Activated naive CD4-positive, alpha-beta T cell treated with Interleukin-2 at 50 U/mL for 16 hours (primary cell): Measurements from ENCODE around the gene BCAS3.

Experiments used
- DNase-seq: peaks from one replicate; pipeline ENCODE4 v3.0.0-alpha.2; 2020

Gene BCAS3

DNA sequence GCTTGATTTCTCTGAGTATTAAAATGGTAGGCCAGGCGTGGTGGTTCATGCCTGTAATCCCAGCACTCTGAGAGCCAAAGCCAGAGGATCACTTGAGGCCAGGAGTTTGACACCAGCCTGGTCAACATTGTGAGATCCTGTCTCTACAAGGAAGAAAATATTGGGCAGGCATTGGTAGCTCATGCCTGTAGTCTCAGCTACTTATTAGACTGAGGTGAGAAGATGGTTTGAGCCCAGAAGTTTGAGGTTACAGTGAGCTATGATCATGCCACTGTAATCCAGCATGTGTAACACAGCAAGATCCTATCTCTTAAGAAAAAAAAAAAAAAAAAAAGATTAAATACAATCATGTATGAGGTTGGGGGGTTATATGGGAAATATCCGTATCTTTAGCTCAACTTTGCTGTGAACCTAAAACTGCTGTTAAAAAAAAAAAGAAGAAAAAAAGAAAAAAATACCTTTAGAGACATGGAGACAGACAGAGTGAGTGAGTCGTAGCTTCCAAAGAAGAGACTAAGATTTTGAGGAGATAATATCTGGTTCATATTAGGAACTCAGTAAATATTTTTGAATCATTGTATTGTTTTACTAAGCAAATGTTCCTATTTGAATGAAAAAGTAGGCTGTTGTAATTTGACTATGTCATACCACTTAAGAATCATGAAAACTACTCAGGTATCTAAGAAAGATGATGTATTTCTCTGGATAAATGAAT lies 396.3 kb downstream of the BCAS3 start:
- DNase-seq = no peak

DNA sequence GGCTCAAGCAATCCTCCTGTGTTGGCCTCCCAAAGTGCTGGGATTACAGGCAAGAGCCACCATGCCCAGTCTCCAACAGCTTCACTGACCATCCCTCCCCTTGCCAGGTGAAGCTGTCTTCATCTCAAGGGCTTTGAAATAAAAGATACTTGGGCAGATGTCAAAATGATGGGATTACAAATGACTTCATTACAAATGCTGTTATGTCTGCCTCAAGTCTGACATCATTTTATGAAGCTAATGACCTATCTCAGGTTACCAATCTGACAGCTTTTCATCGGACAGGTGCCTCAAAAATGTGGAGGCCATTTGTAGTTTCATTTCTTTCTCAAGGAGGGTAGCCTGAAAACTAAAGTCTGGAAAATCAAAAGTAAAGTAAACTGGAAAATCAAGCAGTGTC lies 398.3 kb downstream of the BCAS3 start:
- DNase-seq = no peak

DNA sequence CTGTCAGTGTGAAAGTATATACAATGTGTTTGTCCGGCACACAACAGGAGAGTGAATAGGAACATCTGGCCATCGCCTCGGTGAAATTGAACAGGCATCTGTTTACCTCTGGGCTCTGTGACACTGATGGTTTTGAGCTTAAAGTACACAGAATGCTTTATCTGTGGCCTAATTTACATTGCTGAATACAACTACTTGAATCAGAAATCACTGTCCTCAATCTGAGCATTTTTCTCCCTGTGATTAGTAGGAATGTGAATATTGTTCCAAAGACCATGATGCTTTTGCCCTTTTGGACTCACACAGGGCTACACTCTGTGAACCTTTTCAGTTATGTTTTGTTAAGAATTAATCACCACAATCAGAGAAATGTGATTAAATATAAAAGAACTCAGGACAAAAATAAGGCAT lies 399.0 kb downstream of the BCAS3 start:
- DNase-seq = no peak

DNA sequence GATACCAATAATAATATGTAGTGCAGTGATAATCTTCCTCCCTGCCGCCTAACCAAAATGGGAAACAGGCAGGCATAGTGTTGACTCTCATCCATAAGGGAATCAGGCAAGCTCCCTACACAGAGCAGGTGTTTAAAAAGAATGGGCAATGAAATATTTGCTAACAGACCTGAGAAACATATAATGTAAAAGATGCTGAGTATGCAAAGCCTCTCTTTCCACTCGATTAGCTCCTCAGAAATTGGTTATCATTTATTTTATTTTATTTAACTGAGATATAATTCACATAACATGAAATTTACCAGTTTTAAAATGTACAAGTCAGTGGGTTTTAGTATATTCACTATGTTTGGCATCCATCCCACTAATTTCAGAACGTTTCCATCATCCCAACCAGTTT lies 404.3 kb downstream of the BCAS3 start:
- DNase-seq = no peak

DNA sequence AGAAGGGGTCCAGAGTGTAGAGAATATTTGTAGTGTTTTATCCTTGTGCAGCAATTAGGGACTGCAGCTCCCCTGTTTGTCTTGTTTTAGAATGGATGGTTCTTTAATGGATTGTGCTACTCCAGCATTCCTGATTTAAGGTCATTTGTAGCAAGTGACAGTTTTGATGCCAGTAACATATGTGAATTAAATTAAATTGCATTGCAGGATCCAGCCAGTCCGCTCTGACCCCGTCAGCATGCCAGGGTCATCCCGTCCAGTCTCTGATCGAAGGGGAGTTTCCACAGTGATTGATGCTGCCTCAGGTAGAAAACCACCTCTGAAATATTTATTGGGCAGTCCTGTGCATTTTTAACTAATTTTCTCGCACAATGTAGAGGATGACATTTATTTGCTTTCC lies 406.6 kb downstream of the BCAS3 start:
- DNase-seq = no peak

DNA sequence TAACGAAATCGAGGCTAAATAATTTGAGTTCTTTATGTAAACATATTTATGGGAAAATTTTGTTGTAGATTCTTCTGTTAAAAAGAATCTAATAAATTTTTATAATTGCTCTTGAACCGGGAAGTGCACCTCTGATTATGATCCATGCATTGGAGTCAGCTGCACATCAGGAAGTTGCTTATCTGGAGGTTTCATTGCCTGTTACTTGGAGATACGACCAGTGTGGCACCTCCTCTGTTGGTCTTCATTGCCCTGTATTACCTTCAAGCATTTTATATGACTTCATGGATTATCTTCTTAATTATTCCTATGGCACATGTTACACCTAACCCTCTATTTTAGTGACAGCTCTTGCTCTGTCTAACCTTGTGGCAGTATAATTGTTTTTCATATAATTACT lies 409.4 kb downstream of the BCAS3 start:
- no peak for DNase-seq

DNA sequence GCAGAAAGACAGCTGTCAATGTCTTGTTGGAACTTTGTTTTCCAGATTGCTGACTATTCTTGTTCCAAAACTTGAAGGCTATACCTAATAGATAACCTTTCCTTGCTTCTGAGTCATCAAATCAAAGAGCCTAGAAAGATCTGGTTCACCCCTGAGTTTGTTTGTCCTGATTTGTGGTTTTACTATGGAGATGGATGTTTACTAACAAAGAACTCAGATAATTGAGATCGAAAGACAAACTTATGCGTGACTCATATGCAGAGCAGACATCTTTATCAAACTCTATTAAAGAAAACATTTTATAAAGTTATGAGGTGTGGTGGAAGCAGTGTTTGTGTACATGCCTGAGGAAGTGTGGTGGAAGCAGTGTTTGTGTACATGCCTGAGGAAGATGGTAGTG lies 410.9 kb downstream of the BCAS3 start:
- no peak for DNase-seq

DNA sequence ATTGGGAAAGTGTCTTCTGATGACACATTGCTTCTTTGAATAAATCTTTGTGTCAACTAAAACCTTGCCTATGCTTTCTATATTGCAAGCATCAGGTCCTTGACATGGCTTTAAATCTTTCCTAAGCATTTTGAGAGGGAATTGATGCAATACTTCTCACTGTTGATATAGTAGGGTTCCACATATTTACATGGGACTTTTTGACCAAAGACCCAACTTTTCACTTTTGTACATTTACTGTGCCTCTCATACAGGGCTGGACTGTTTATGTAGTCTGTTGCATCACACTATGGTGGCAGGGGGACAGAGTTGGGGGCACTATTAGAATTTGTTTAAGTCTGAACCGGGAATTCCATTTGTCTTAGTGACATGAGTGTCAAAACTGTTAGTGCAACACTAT lies 413.4 kb downstream of the BCAS3 start:
- DNase-seq = no peak

DNA sequence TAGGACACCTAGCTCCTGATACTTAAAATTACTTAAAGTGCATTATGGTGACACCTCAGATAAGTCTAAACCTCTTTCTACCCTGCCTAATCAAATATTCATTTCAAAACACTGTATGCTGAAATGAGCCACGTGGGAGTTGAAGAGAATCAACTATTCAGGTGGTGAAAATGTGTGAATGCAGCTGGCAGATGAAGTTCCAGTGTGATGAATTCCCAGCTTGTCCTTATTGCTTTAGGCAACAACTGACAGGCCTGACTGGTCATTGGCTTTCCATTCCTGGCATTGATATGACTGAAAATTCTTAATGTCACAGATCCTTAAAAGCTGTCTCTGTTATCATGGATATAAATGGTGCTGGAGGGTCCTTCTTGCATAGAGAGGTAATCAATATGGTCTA lies 420.1 kb downstream of the BCAS3 start:
- no peak for DNase-seq

DNA sequence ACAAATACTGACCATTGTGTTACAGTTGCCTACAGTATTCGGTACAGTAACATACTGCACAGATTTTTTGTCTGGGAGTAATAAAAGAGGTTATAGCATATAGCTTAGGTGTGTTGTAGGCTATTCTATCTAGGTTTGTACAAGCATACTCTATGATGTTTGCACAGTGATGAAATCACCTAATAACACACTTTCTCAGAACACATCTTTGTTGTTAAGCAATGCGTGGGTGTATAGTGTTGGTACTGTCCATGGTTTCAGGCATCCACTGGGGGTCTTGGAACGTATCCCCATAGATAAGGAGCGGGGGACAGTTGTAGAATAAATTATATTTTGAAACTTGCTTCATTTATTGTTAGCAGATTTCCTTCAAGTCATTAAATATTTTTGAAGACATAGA lies 428.7 kb downstream of the BCAS3 start:
- no peak for DNase-seq

DNA sequence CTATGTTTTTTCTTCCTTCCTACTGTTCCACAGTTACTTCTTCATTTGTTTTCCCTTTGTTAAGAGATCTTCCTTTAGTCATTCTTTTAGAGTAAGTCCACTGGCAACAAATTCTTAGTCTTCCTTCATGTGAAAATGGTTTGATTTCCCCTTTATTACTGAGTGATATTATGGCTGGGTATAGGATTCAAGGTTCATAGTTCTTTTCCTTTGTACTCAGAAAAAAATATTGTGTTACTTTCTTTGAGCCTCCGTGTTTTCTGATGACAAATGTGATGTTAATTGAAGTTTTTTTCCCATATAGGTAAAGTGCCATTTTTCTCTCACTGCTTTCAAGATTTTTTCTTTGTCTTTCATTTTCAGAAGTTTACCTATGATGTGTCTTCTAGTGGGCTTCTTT lies 438.9 kb downstream of the BCAS3 start:
- no peak for DNase-seq

DNA sequence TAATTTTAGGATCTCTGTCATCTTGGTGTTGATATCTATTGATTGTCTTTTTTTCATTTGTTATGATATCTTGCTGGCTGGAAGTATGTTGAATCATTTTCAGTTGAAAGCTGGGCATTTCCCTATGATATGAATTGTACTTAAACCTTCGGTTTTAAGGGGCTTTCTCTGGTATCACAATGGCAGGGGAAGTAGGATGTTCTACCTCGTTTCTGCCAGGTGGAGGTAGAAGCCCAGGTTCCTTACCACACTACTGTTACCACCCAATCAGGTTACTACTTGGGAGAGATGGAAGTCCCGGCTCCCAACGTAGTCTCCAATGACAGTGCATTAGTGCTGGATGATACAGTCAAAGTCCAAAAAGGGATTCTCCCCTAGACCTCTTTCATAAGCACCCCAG lies 440.3 kb downstream of the BCAS3 start:
- no peak for DNase-seq

DNA sequence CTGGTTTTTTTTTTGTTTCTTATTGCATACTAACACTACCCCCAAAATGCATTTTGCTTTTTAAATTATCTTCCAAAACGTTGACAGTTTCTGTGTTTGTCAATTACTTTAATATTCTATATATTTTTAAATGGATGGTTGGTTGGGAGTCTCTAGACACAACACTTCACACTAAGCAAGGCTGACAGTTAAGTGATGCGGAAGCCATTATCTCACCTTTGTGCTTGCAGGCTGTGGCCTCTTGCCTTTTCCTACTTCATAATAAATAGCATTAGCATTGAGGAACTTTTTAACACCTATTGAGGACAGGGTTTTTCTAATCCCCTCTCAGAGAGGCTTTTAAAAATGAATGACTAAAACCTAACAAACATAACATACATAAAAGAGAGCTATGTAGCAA lies 441.2 kb downstream of the BCAS3 start:
- DNase-seq = no peak

DNA sequence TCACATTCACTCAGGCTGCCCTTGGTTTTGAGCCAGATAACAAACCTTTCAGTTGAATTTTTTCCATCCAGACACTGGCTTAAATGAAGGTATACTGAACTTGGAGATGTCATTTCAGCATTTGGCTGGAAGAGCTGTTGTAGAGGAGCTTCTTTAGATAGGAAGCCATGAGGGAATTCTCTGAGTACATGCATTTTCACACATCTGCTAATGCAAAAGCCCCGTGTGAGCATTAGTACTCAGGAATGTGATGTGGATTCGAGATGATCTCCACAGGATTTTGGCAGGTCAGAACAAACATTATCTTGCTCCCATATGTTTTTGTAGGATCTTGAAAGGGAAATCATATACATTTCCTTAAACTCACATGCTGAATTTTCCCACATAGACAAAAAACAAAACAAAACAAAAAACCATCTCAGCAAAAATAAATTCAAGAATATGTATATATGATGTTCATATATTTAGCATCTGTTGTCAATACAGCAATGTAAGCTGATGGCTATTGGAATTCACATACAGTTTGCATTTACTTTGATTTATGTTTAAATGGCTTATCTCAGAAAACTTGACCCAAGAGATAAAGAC lies 444.8 kb downstream of the BCAS3 start:
- DNase-seq = no peak

DNA sequence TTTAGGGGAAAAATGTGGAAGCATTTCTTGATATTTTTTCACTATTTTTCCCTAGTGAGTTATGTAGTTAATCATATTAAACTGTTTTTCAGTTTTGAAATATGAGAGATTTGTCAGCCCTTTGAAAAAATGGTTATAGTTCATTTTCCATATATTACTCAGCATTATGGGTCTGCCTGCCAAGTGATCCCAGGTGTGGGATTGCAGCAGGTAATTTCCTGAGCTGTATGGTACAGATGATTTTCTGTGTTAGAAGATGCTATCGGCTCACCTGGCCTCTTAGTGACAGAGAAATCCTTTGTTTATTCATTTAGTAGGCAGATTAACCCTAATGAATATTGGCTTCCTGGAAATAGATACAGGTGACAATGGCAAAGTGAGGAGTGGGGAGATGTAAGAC lies 446.9 kb downstream of the BCAS3 start:
- DNase-seq = no peak

DNA sequence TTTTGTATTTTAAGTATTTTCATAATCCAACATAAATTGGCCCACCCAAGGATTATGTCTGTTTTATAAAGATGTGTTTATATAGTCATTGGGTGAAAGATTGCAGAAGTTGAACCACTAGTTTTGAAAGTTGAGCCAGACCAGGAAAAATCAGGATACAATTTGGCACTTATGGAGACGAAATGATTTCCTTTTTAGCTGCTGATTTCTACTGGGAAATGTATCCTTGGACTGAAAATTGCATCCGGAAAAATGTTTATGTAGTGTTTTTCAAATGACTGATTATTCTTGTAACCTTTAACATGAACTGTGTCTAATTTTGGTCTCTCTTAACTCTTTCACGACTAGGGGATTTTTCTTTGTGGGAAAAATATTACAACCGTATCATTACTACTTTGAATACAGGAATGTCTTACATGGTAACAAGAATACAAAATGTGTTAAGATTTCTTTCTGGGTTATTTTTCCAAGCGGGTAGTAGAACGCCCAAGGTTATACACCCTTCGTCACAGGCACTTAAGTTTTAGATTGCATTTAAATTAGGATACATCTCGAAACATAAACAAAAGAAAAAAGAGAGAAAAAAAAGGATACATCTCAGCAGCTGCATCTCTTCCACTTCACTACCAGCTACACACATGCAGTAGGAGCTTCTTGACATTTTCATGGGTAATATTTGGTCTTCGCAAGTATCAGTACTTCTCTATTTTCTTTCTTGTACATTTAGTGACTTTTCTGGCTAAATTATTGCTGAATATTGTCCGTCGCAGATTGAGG lies 449.0 kb downstream of the BCAS3 start:
- DNase-seq = no peak

DNA sequence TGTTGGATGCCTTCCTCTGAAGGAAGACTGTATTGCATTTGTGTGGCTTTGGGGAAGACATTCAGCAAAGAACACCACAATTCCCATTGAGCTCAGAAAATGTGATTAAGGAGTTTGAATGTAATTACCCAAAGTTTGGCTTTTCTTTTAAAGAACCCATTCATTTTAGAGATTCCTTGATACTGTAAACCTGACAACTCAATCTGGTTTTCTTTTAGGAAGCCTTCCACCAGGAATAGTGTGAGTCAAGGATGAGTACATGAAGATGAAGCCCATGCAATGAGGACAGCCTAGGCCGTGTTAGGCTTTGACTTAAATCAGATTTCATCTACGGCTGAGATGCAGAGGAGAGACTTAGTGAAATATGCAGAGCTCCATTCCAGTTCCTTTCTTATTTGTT lies 450.3 kb downstream of the BCAS3 start:
- DNase-seq = no peak

DNA sequence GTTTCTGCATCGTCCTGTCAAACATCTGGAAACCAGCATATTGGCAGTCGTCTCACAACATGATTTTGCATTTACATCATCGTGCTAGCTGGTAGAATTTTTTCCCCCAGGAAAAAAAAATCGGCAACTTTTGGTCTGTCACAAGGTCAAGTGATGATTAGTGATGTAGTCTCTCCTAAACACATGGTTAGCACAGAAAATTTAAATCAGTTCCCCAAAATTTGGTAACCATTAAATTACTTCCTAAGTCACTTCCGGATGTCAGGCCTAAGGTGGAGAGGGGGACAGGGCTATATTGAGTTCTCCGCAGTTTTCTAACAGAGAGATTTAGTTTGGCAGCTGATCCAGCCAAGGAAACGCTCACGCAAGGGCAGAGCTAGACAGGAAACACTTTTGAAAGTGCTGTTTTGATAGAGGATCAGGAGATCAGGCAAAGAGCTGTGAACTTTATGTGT lies 451.0 kb downstream of the BCAS3 start:
- DNase-seq = no peak

DNA sequence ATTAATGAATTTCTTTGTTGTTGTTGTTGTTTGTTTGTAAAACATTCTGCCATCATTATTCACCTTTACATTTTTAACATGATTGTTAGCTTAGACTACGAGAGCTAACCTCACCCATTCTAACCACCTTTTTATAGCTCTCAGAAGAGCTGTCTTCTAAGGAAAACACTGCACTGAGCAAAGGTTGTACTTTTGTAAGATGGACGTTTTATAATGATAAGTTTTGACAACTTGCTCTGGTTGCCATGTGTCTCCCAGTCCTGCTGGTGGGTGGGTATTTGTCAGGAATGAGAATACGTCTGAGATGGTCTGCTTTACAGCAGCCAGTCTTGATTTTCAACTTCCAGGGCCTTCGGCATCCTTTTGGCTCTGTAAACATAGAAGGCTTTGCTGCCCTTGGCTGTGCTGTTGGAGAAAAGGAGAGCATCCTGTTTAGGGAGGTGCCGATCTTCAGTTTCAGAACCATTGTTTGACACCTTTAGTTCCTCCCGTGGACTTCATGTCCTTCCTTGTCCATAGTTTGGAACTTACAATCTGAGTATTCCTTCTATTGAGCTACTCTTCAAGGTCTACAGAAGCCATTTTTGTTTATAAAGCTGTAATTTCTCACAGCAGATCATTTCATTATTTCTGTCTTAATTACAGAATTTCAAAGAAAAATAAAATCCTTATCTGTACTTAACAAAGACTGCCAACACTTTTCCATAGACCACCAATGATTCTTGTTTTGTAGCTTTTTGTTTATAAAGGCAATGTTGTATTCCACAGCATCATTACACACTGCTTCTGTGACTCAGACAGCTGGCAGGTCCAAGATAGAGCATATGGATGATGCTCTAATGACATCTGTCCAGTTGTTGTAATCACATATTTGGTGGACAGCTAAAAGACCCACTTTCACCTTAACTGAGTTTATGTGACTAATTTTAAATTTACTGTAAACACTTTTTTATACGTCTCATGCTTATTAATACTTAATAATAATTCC lies 451.9 kb downstream of the BCAS3 start:
- no peak for DNase-seq

DNA sequence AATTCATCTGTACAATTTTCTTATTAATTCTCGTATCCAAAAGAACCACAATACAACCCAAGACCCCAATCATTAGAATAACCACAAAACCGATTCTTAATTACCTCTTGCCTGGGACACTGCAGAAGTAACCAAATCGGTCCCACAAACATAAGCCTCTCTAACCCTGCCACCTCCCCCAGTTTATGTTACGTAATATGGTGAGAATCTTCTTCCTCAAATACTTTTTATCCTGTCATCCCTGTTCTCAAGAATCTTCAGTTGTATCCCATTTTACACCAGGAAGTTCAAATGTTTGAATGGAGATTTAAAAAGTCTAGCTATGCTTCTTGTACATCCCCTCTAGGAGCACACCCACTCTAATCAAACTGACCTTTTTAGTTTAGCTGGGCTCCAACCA lies 452.7 kb downstream of the BCAS3 start:
- no peak for DNase-seq

DNA sequence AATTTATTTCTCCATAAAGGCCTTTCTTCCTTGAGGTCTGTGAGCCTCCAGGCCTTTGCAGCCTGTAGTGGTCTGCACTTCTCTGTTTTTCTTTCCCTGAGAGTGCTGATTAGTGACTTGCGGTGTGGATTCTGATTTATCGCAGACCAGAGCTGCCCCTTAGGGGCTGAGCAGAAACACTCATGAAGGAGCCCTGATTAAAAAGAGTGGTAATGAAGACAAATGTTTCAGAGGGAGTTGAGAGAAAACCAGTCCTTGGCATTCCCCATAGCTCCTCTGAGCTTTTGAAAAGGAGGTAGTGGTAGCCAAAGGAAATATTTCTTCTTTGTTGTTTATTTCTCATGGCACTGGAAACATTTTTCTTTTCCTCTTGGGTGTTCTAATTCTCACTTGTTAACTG lies 453.9 kb downstream of the BCAS3 start:
- DNase-seq = no peak

DNA sequence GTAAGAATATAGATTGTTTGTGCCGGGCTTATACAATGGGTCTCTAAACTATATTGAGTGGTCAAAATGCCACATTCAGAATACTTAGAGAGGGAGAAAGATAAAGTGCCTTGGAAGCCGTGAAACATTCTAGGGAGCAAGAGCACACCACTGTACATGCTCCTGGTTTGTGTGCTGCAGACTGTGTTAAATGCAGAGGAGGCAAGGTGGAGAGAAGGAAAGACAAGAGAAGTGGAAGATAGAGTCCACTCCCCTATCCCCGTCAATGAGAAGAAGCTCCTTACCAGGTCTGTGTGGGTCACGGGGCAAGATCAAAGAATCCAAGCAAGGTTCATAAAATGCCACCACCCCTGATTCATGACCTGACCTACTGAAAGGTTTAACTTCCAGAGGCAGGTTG lies 454.9 kb downstream of the BCAS3 start:
- no peak for DNase-seq

DNA sequence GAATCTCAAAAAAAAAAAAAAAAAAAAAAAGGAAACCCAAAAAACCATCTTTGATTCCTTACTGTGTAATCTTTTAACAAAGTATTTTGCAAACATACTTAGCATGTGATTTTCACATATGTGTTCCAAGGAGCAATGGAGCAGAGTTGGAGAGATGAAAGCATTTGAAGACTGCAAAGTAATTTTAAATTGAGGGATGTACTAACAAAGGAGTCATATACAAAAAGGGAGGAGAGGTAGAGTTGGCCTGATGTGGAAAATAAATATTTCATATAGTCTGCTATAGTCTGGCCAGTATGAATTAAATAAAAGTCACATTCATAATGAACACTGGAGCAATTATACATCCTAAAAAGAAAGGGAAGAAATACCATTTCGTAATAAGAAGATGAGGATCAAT lies 456.2 kb downstream of the BCAS3 start:
- no peak for DNase-seq
